ENCODE measurements around the gene ACOT8. TPM values are rescaled to one million over a fixed set of nuclear protein-coding genes. Genes with fewer than 3 reads are reported as not detected.

ACOT8 gene
- total and polyA plus RNA-seq, 9 of the 15 experiments (the other 6 are each of a cell fraction or from before 2014, with no cell fraction given): 8.2 to 46.7 (median 20.7) TPM

GRCh38 chr20:45821947-45822346 lies 35.2 kb downstream of the ACOT8 start:
- Histone ChIP-seq H3K27ac (ENCODE audit: extremely low read depth, low read depth, low read length) (no peak overlapping the region), H3K4me2 (ENCODE audit: insufficient read depth, low read length) (no peak overlapping the region), H4K20me1 (replicated peaks; ENCODE audit: control insufficient read depth, insufficient read depth, low read length) (no peaks in the 10 kb centered on the region), H3K9me3 (replicated peaks; ENCODE audit: control insufficient read depth, insufficient read depth, low read depth, low read length) (no peaks in the 10 kb centered on the region), H2AFZ (ENCODE audit: low read depth, low read length) (no peak overlapping the region), H3K9me1 (ENCODE audit: control insufficient read depth, insufficient read depth, low read length) (no peaks in the 10 kb centered on the region), H3K4me3 (no peak overlapping the region), H3K9ac (ENCODE audit: insufficient read depth in 1 of 2, low read depth in 2 of 2, low read length in 2 of 2) (no peak overlapping the region), H3K27me3 (ENCODE audit: control insufficient read depth in 2 of 2, insufficient read depth in 2 of 2, low read length in 2 of 2) (peaks cover 0 to 4% of the 10 kb centered on the region in 2 experiments; a peak in 1 of 5 replicates), H3K79me2 (ENCODE audit: control insufficient read depth, insufficient read depth, low read length) (no peaks in the 10 kb centered on the region), H3K4me1 (replicated peaks in 1 of 2; ENCODE audit: control insufficient read depth in 2 of 2, insufficient read depth in 2 of 2, low read length in 2 of 2) (peaks cover 13 to 42% of the 10 kb centered on the region in 2 experiments; a peak in 4 of 5 replicates), H3K36me3 (ENCODE audit: control insufficient read depth, insufficient read depth, low read length) (no peaks in the 10 kb centered on the region)
- 3% methylated on average over 2 of the region's 2 CpGs for WGBS (ENCODE audit: insufficient coverage, low coverage, missing lambda C conversion rate)
- no TSS peak for BruUV-seq (replicated peaks)
- in situ Hi-C loops (cut with MboI): no loop called here
- POLR2A ChIA-PET: interaction anchor here (0.6 to 0.9 kb wide), 3 partner anchors 9 to 112 kb away, joined by 3 to 4 read pairs (median 3); partner anchors contain the start of gene SNX21
- FAIRE-seq (no peak), DNase-seq (ENCODE audit: extremely low read depth in 1 of 4, low spot score in 3 of 4) (no peak), ATAC-seq (no peak)
- intact Hi-C loops (cut with micrococcal nuclease): no loop called here
- no peak for TF ChIP-seq ELF2 (CRISPR knock-in tag; IDR thresholded peaks at IDR 0.05)
- no peak for TF ChIP-seq SIN3A (IDR thresholded peaks at IDR 0.05; ENCODE audit: borderline replicate concordance in 2 of 2, control insufficient read depth in 1 of 2, low read depth in 2 of 2, low read length in 2 of 2)
- TF ChIP-seq BCOR (IDR thresholded peaks at IDR 0.05): peak; percentile 28; the same call in 1 of the 2 replicates
- TF ChIP-seq HDAC1 (IDR thresholded peaks at IDR 0.05): no peak
- TF ChIP-seq XRCC5 (IDR thresholded peaks at IDR 0.05; ENCODE audit: low read depth, low read length): no peak
- TF ChIP-seq, protein P1, sequence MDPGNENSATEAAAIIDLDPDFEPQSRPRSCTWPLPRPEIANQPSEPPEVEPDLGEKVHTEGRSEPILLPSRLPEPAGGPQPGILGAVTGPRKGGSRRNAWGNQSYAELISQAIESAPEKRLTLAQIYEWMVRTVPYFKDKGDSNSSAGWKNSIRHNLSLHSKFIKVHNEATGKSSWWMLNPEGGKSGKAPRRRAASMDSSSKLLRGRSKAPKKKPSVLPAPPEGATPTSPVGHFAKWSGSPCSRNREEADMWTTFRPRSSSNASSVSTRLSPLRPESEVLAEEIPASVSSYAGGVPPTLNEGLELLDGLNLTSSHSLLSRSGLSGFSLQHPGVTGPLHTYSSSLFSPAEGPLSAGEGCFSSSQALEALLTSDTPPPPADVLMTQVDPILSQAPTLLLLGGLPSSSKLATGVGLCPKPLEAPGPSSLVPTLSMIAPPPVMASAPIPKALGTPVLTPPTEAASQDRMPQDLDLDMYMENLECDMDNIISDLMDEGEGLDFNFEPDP (CRISPR knock-in tag; IDR thresholded peaks at IDR 0.05): no peak
- TF ChIP-seq RBM25 (IDR thresholded peaks at IDR 0.05; ENCODE audit: low read depth, low read length, severe bottlenecking): peak; percentile 75
- TF ChIP-seq, protein P2, sequence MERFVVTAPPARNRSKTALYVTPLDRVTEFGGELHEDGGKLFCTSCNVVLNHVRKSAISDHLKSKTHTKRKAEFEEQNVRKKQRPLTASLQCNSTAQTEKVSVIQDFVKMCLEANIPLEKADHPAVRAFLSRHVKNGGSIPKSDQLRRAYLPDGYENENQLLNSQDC (CRISPR knock-in tag; IDR thresholded peaks at IDR 0.05): no peak
- TF ChIP-seq ZNF408 (CRISPR knock-in tag; IDR thresholded peaks at IDR 0.05; ENCODE audit: low read depth): no peak
- TF ChIP-seq RFX7 (CRISPR knock-in tag; IDR thresholded peaks at IDR 0.05): no peak
- no peak for TF ChIP-seq ZNF609 (CRISPR knock-in tag; IDR thresholded peaks at IDR 0.05; ENCODE audit: borderline replicate concordance)
- no peak for TF ChIP-seq ZNF175 (CRISPR knock-in tag; IDR thresholded peaks at IDR 0.05; ENCODE audit: low read depth)
- no peak for TF ChIP-seq SAP30 (IDR thresholded peaks at IDR 0.05; ENCODE audit: borderline replicate concordance, insufficient read depth, low read depth, low read length, poor library complexity, severe bottlenecking)
- no peak for TF ChIP-seq ARID2 (IDR thresholded peaks at IDR 0.05)
- no peak for TF ChIP-seq HLTF (IDR thresholded peaks at IDR 0.05)
- no peak for TF ChIP-seq ETS2 (tag; IDR thresholded peaks at IDR 0.05; ENCODE audit: borderline replicate concordance, poor library complexity, severe bottlenecking)
- CTCF ChIA-PET (ENCODE audit: low intra/inter-chr PET ratio): no interaction called here

Measured in K562 (cell line).